CD8-positive, alpha-beta memory T cell (primary cell): ENCODE measurements around the gene SLC6A2. TPM values are rescaled to one million over a fixed set of nuclear protein-coding genes. Genes with fewer than 3 reads are reported as not detected.
A peak's percentile ranks its signal among the peaks of the same experiment; 100 is the strongest.

Experiments
- CTCF ChIA-PET: fragments of 350-600 bp; sonication (Branson Sonifier 250); formaldehyde crosslinking; loops from one replicate; lab custom pipeline; 2021; ENCODE audit warnings: antibody characterized with exemption; lab: Charles Lee
- POLR2A ChIA-PET: fragments of 350-600 bp; sonication (Branson Sonifier 250); formaldehyde crosslinking; loops from one replicate; lab custom pipeline; 2021; ENCODE audit warnings: antibody characterized with exemption; lab: Charles Lee
- DNase-seq, 5 donors: peaks; one replicate each; pipeline versions ENCODE4 v3.0.0 to v3.0.0-alpha.2; 2020 to 2022; ENCODE audit warnings: mixed read lengths in 1 of 5
- H3K27ac ChIP-seq: one replicate; pipeline ENCODE4 v1.7.0; 2013; ENCODE audit warnings: low read depth, mild to moderate bottlenecking, low read length, moderate library complexity
- H3K27me3 ChIP-seq: 2 replicates; pipeline ENCODE4 v1.7.0; 2013; ENCODE audit warnings: low read length, mild to moderate bottlenecking; ENCODE audit not compliant: insufficient read depth, poor library complexity, severe bottlenecking
- H3K36me3 ChIP-seq: 2 replicates; pipeline ENCODE4 v1.7.0; 2013; ENCODE audit warnings: mild to moderate bottlenecking, low read length, moderate library complexity; ENCODE audit not compliant: insufficient read depth
- H3K4me1 ChIP-seq: 2 replicates; pipeline ENCODE4 v1.7.0; 2013; ENCODE audit warnings: mild to moderate bottlenecking, low read length, moderate library complexity; ENCODE audit not compliant: insufficient read depth
- H3K4me3 ChIP-seq: 2 replicates; pipeline ENCODE4 v1.7.0; 2013; ENCODE audit warnings: mild to moderate bottlenecking, low read length
- H3K9me3 ChIP-seq: 2 replicates; pipeline ENCODE4 v1.7.0; 2013; ENCODE audit warnings: mild to moderate bottlenecking, low read length
- H3K27ac Mint-ChIP-seq, 8 donors: one replicate each; pipeline ENCODE4 v1.8.0; 2020 to 2021; ENCODE audit warnings: mixed read lengths in 8 of 8, mild to moderate bottlenecking in 6 of 8, inconsistent platforms in 3 of 8, moderate library complexity in 3 of 8
- H3K27me3 Mint-ChIP-seq, 2 donors: one replicate each; pipeline ENCODE4 v1.8.0; 2020 to 2021; ENCODE audit warnings: mixed read lengths in 2 of 2, mild to moderate bottlenecking in 1 of 2, moderate library complexity in 1 of 2
- H3K36me3 Mint-ChIP-seq, 3 donors: one replicate each; pipeline ENCODE4 v1.8.0; 2020 to 2021; ENCODE audit warnings: mixed read lengths in 3 of 3, inconsistent platforms in 1 of 3, mild to moderate bottlenecking in 1 of 3
- H3K4me1 Mint-ChIP-seq, 3 donors: one replicate each; pipeline ENCODE4 v1.8.0; 2020 to 2021; ENCODE audit warnings: mixed read lengths in 3 of 3, inconsistent platforms in 1 of 3, mild to moderate bottlenecking in 1 of 3
- H3K4me3 Mint-ChIP-seq, 7 donors: one replicate each; pipeline ENCODE4 v1.8.0; 2020 to 2021; ENCODE audit warnings: mixed read lengths in 7 of 7, mild to moderate bottlenecking in 6 of 7, moderate library complexity in 4 of 7, inconsistent platforms in 2 of 7
- H3K9me3 Mint-ChIP-seq, 5 donors: one replicate each; pipeline ENCODE4 v1.8.0; 2020 to 2022; ENCODE audit warnings: mixed read lengths in 5 of 5, mild to moderate bottlenecking in 3 of 5, moderate library complexity in 2 of 5, inconsistent platforms in 1 of 5
- polyA plus RNA-seq: library from polyadenylated mRNA; unstranded; fragments of 300-500 nt; fragmentation: Illumina TruSeq; gene quantifications from one replicate; pipeline ENCODE4 v1.2.3, GENCODE V29; 2021
- total RNA-seq, 2 experiments: library from RNA; stranded (reverse); gene quantifications; one replicate each; pipeline ENCODE4 v1.2.3, GENCODE V29; 2021

The SLC6A2 gene
- total and polyA plus RNA-seq, 3 experiments from 2014 or later, result not detected

GRCh38 chr16:55624696-55625095 is 31.1 kb upstream of the SLC6A2 start:
- H3K9me3 Mint-ChIP-seq, result peaks cover 0 to 5% (median 0%) of the 10 kb centered on the region in 5 donors
- H3K36me3 ChIP-seq, result no peaks in the 10 kb centered on the region
- H3K27ac ChIP-seq, result no peak overlapping the region
- H3K36me3 Mint-ChIP-seq, result no peaks in the 10 kb centered on the region
- H3K4me1 ChIP-seq, result no peaks in the 10 kb centered on the region
- POLR2A ChIA-PET, result no interaction called here
- no peak for DNase-seq
- H3K4me3 ChIP-seq, result no peak overlapping the region
- no peak overlapping the region for H3K27ac Mint-ChIP-seq
- peaks cover 3 to 13% of the 10 kb centered on the region in 2 donors for H3K27me3 Mint-ChIP-seq
- CTCF ChIA-PET, result no interaction called here
- H3K27me3 ChIP-seq, result no peaks in the 10 kb centered on the region
- no peak overlapping the region for H3K4me3 Mint-ChIP-seq
- no peaks in the 10 kb centered on the region for H3K4me1 Mint-ChIP-seq
- no peaks in the 10 kb centered on the region for H3K9me3 ChIP-seq

- H3K27ac ChIP-seq, result no peak overlapping the region
- H3K27me3 Mint-ChIP-seq, result peaks cover 3 to 13% of the 10 kb centered on the region in 2 donors
- peak overlapping the region in 1 of 8 donors; percentile 30 for H3K27ac Mint-ChIP-seq
- H3K4me1 ChIP-seq, result no peaks in the 10 kb centered on the region
- DNase-seq, result no peak
- H3K4me3 ChIP-seq, result no peak overlapping the region
- H3K27me3 ChIP-seq, result peaks cover 4% of the 10 kb centered on the region
- H3K4me1 Mint-ChIP-seq, result no peaks in the 10 kb centered on the region
- H3K36me3 Mint-ChIP-seq, result no peaks in the 10 kb centered on the region
- ChIA-PET POLR2A (no interaction called here), CTCF (no interaction called here)
- no peaks in the 10 kb centered on the region for H3K9me3 ChIP-seq
- no peak overlapping the region for H3K4me3 Mint-ChIP-seq
- H3K9me3 Mint-ChIP-seq, result peaks cover 0 to 3% (median 0%) of the 10 kb centered on the region in 5 donors
- H3K36me3 ChIP-seq, result no peaks in the 10 kb centered on the region
These were observed 29.9 kb upstream of the SLC6A2 start for GRCh38 chr16:55625843-55626242.

- H3K4me3 ChIP-seq, result no peak overlapping the region
- no peaks in the 10 kb centered on the region for H3K36me3 Mint-ChIP-seq
- H3K36me3 ChIP-seq, result no peaks in the 10 kb centered on the region
- no peak overlapping the region for H3K27ac Mint-ChIP-seq
- CTCF ChIA-PET, result no interaction called here
- H3K27me3 Mint-ChIP-seq, result peaks cover 7 to 13% of the 10 kb centered on the region in 2 donors
- H3K27ac ChIP-seq, result no peak overlapping the region
- POLR2A ChIA-PET, result no interaction called here
- DNase-seq, result no peak
- no peaks in the 10 kb centered on the region for H3K4me1 ChIP-seq
- peaks cover 4% of the 10 kb centered on the region for H3K27me3 ChIP-seq
- H3K4me3 Mint-ChIP-seq, result no peak overlapping the region
- H3K9me3 ChIP-seq, result no peaks in the 10 kb centered on the region
- H3K4me1 Mint-ChIP-seq, result no peaks in the 10 kb centered on the region
- peaks cover 0 to 3% (median 2%) of the 10 kb centered on the region in 5 donors for H3K9me3 Mint-ChIP-seq
These were observed 27.4 kb upstream of the SLC6A2 start for GRCh38 chr16:55628306-55628968.

GRCh38 chr16:55630774-55631173 is 25.0 kb upstream of the SLC6A2 start:
- DNase-seq, result no peak
- Histone ChIP-seq H3K9me3 (no peaks in the 10 kb centered on the region), H3K36me3 (no peaks in the 10 kb centered on the region), H3K27me3 (peaks cover 4% of the 10 kb centered on the region), H3K4me3 (no peak overlapping the region), H3K27ac (no peak overlapping the region), H3K4me1 (no peaks in the 10 kb centered on the region)
- no peak overlapping the region for H3K4me3 Mint-ChIP-seq
- POLR2A ChIA-PET, result no interaction called here
- no peaks in the 10 kb centered on the region for H3K4me1 Mint-ChIP-seq
- no peaks in the 10 kb centered on the region for H3K36me3 Mint-ChIP-seq
- H3K27me3 Mint-ChIP-seq, result peaks cover 12% of the 10 kb centered on the region in 2 donors
- CTCF ChIA-PET, result no interaction called here
- H3K9me3 Mint-ChIP-seq, result peaks cover 0 to 3% (median 2%) of the 10 kb centered on the region in 5 donors
- H3K27ac Mint-ChIP-seq, result no peak overlapping the region

GRCh38 chr16:55632259-55632658 is 23.5 kb upstream of the SLC6A2 start:
- POLR2A ChIA-PET, result no interaction called here

GRCh38 chr16:55634193-55634592 is 21.6 kb upstream of the SLC6A2 start:
- no peaks in the 10 kb centered on the region for H3K36me3 ChIP-seq
- Mint-ChIP-seq H3K9me3 (peaks cover 0 to 2% (median 0%) of the 10 kb centered on the region in 5 donors), H3K27me3 (peaks cover 7 to 26% of the 10 kb centered on the region in 2 donors), H3K27ac (no peak overlapping the region), H3K36me3 (no peaks in the 10 kb centered on the region), H3K4me1 (no peaks in the 10 kb centered on the region), H3K4me3 (no peak overlapping the region)
- ChIA-PET CTCF (no interaction called here), POLR2A (no interaction called here)
- no peak for DNase-seq
- peaks cover 4% of the 10 kb centered on the region for H3K27me3 ChIP-seq
- H3K9me3 ChIP-seq, result no peaks in the 10 kb centered on the region
- no peak overlapping the region for H3K4me3 ChIP-seq
- no peak overlapping the region for H3K27ac ChIP-seq
- no peaks in the 10 kb centered on the region for H3K4me1 ChIP-seq

More at GRCh38 chr16:55632259-55632658, 23.5 kb upstream of the SLC6A2 start:
- Mint-ChIP-seq H3K27me3 (peaks cover 13 to 23% of the 10 kb centered on the region in 2 donors), H3K9me3 (peaks cover 0 to 2% (median 2%) of the 10 kb centered on the region in 5 donors), H3K36me3 (no peaks in the 10 kb centered on the region), H3K4me3 (no peak overlapping the region), H3K4me1 (no peaks in the 10 kb centered on the region), H3K27ac (no peak overlapping the region)
- no peak for DNase-seq
- H3K36me3 ChIP-seq, result no peaks in the 10 kb centered on the region
- no peaks in the 10 kb centered on the region for H3K4me1 ChIP-seq
- H3K27ac ChIP-seq, result no peak overlapping the region
- H3K4me3 ChIP-seq, result no peak overlapping the region
- CTCF ChIA-PET, result no interaction called here
- peaks cover 4% of the 10 kb centered on the region for H3K27me3 ChIP-seq
- H3K9me3 ChIP-seq, result no peaks in the 10 kb centered on the region

- H3K27ac Mint-ChIP-seq, result no peak overlapping the region
- H3K4me3 ChIP-seq, result no peak overlapping the region
- POLR2A ChIA-PET, result no interaction called here
- H3K9me3 Mint-ChIP-seq, result no peaks in the 10 kb centered on the region
- H3K27me3 ChIP-seq, result no peaks in the 10 kb centered on the region
- H3K4me1 ChIP-seq, result no peaks in the 10 kb centered on the region
- H3K27ac ChIP-seq, result no peak overlapping the region
- DNase-seq, result no peak
- H3K9me3 ChIP-seq, result no peaks in the 10 kb centered on the region
- H3K36me3 Mint-ChIP-seq, result no peaks in the 10 kb centered on the region
- no peak overlapping the region for H3K4me3 Mint-ChIP-seq
- H3K4me1 Mint-ChIP-seq, result no peaks in the 10 kb centered on the region
- H3K27me3 Mint-ChIP-seq, result peaks cover 12 to 37% of the 10 kb centered on the region in 2 donors
- no peaks in the 10 kb centered on the region for H3K36me3 ChIP-seq
- CTCF ChIA-PET, result no interaction called here
These were observed 17.5 kb upstream of the SLC6A2 start for GRCh38 chr16:55638256-55638655.

- no peaks in the 10 kb centered on the region for H3K9me3 ChIP-seq
- Mint-ChIP-seq H3K27ac (no peak overlapping the region), H3K4me1 (no peaks in the 10 kb centered on the region), H3K4me3 (no peak overlapping the region), H3K27me3 (peaks cover 17 to 44% of the 10 kb centered on the region in 2 donors), H3K9me3 (no peaks in the 10 kb centered on the region), H3K36me3 (no peaks in the 10 kb centered on the region)
- ChIA-PET POLR2A (no interaction called here), CTCF (no interaction called here)
- no peak for DNase-seq
- H3K36me3 ChIP-seq, result no peaks in the 10 kb centered on the region
- H3K27me3 ChIP-seq, result no peaks in the 10 kb centered on the region
- no peak overlapping the region for H3K27ac ChIP-seq
- H3K4me3 ChIP-seq, result no peak overlapping the region
- H3K4me1 ChIP-seq, result no peaks in the 10 kb centered on the region
These were observed 15.0 kb upstream of the SLC6A2 start for GRCh38 chr16:55640701-55641327.
